Type B pancreatic cell (in vitro differentiated cells): ENCODE results near the gene OTC. TPM values are rescaled to one million over a fixed set of nuclear protein-coding genes. Genes with fewer than 3 reads are reported as not detected.

Experiments
- DNase-seq: peaks from one replicate; pipeline ENCODE4 v3.0.0; 2021; ENCODE audit warnings: mixed read lengths; ENCODE audit not compliant: unreplicated experiment; ENCODE audit errors: extremely low spot score
- H3K27ac Mint-ChIP-seq: 2 replicates; pipeline ENCODE4 v1.8.0; 2021; ENCODE audit warnings: mild to moderate bottlenecking, mixed read lengths
- H3K27me3 Mint-ChIP-seq: 2 replicates; pipeline ENCODE4 v1.8.0; 2021; ENCODE audit warnings: mixed read lengths
- H3K36me3 Mint-ChIP-seq: 2 replicates; pipeline ENCODE4 v1.8.0; 2021; ENCODE audit warnings: mixed read lengths
- H3K4me1 Mint-ChIP-seq: one replicate; pipeline ENCODE4 v1.8.0; 2021; ENCODE audit warnings: mixed read lengths; ENCODE audit not compliant: unreplicated experiment
- H3K4me3 Mint-ChIP-seq: 2 replicates; pipeline ENCODE4 v1.8.0; 2021; ENCODE audit warnings: mild to moderate bottlenecking, mixed read lengths
- H3K9me3 Mint-ChIP-seq: 2 replicates; pipeline ENCODE4 v1.8.0; 2021; ENCODE audit warnings: mixed read lengths
- CTCF ChIP-seq: fragments of 200-600 bp; sonication (generic); conservative IDR thresholded peaks from 2 replicates; pipeline ENCODE4 v1.5.0; 2021; ENCODE audit warnings: antibody characterized with exemption, mild to moderate bottlenecking
- total RNA-seq: library from RNA; stranded (reverse); gene quantifications from 2 replicates; pipeline ENCODE4 v1.2.1, GENCODE V29; 2021; ENCODE audit warnings: low replicate concordance

The OTC gene
- total RNA-seq, 1 donor from 2014 or later: 3.2 TPM

DNA sequence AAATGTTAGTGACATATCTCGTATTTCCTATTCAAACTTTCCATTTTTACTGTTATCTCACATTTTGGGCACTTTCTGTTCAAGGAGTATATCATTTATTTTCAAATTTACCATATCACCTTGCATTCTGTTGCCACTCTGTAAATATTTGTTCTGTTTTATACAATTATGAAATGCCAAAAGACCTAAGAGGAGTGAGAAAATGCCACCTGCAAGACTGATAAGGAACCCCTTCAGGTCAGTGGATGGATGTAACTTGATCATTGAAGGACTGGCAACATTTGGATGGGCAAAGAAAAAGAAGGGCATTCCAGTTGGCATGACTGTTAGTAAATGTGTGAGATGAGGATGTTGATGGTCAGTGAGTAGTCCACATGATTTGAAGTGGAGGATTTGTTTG, 79.1 kb downstream of the OTC start:
- Mint-ChIP-seq H3K4me1 (no peaks in the 10 kb centered on the region), H3K9me3 (peaks cover 3% of the 10 kb centered on the region), H3K36me3 (no peaks in the 10 kb centered on the region), H3K27ac (no peak overlapping the region), H3K4me3 (no peak overlapping the region), H3K27me3 (no peaks in the 10 kb centered on the region)
- no peak for DNase-seq
- TF ChIP-seq CTCF: no peak

DNA sequence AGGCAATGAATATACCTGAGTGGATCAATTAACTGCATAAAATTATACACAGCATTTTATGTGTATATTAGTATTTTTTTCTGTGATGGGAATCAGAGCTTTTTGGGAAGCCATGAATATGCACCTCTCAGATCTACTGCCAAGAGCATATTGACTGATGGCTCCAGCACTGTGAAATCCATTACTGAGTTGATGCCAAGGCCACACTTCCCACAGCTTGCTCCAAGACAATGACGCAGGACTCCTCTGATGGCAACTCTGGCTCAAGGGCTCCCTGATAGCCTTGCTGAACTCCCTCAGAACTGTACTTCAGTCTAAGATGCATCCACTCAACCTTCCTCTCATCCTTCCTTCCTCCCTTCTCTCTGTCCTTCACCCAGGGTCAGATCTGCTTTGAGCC, 82.7 kb downstream of the OTC start:
- no peaks in the 10 kb centered on the region for H3K27me3 Mint-ChIP-seq
- no peak for DNase-seq
- H3K9me3 Mint-ChIP-seq: peaks cover 3% of the 10 kb centered on the region
- H3K4me3 Mint-ChIP-seq: no peak overlapping the region
- no peaks in the 10 kb centered on the region for H3K36me3 Mint-ChIP-seq
- TF ChIP-seq CTCF: no peak
- H3K4me1 Mint-ChIP-seq: no peaks in the 10 kb centered on the region
- no peak overlapping the region for H3K27ac Mint-ChIP-seq

GRCh38 chrX:38437093-38437492, 84.7 kb downstream of the OTC start:
- Mint-ChIP-seq H3K27me3 (no peaks in the 10 kb centered on the region), H3K4me1 (no peaks in the 10 kb centered on the region), H3K36me3 (no peaks in the 10 kb centered on the region), H3K9me3 (peaks cover 3% of the 10 kb centered on the region), H3K4me3 (no peak overlapping the region), H3K27ac (no peak overlapping the region)
- TF ChIP-seq CTCF: no peak
- no peak for DNase-seq

DNA sequence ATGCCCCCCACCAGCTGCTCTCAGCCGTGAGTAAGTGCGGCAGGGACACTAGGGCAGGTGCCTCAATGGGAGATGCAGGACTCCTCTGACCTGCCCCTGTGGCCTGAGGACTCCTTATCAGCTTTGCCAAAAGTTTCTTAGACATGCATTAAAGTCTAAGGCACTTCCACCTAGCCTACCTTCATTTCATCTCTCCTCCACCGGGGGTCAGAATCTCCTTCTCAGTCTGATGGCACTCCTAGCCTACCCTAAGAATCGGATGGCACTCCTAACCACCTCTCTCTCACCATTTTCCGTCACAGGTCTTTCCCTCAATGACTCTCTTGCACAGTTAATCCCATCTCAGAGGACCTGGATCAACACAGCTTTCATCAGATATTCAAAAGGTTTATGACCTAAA, 85.9 kb downstream of the OTC start:
- H3K36me3 Mint-ChIP-seq: no peaks in the 10 kb centered on the region
- H3K9me3 Mint-ChIP-seq: peaks cover 3% of the 10 kb centered on the region
- no peak overlapping the region for H3K27ac Mint-ChIP-seq
- H3K4me1 Mint-ChIP-seq: no peaks in the 10 kb centered on the region
- no peaks in the 10 kb centered on the region for H3K27me3 Mint-ChIP-seq
- no peak for TF ChIP-seq CTCF
- no peak for DNase-seq
- H3K4me3 Mint-ChIP-seq: no peak overlapping the region

DNA sequence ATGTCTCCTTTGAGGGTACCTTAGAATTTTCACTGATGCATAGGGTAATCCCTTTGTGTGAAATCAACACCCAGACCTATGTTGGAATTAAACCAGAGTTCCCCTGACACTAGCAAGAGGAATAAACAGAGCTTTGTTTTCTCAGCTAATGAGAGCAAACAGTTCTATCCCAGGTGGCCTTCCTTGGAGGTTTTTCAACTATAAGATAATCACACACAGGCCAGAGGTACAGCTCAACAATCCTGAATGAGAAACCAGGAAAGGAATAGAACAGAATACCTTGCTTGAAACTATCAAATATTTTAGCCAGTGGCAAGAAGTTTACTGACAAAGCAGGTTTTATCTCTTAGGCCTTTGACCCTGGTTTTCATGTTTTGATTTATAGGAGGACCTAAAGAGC, 100.2 kb downstream of the OTC start:
- peaks cover 3% of the 10 kb centered on the region for H3K27me3 Mint-ChIP-seq
- peaks cover 4% of the 10 kb centered on the region for H3K9me3 Mint-ChIP-seq
- H3K36me3 Mint-ChIP-seq: no peaks in the 10 kb centered on the region
- TF ChIP-seq CTCF: no peak
- no peaks in the 10 kb centered on the region for H3K4me1 Mint-ChIP-seq
- H3K4me3 Mint-ChIP-seq: no peak overlapping the region
- H3K27ac Mint-ChIP-seq: no peak overlapping the region
- DNase-seq: no peak

- TF ChIP-seq CTCF: no peak
- DNase-seq: no peak
- H3K36me3 Mint-ChIP-seq: no peaks in the 10 kb centered on the region
- peaks cover 8% of the 10 kb centered on the region for H3K9me3 Mint-ChIP-seq
- no peak overlapping the region for H3K4me3 Mint-ChIP-seq
- H3K4me1 Mint-ChIP-seq: no peaks in the 10 kb centered on the region
- H3K27ac Mint-ChIP-seq: no peak overlapping the region
- H3K27me3 Mint-ChIP-seq: peaks cover 3% of the 10 kb centered on the region
Measured at GRCh38 chrX:38458071-38458470, 105.7 kb downstream of the OTC start.
